Smooth muscle cell (in vitro differentiated cells): ENCODE data around the gene IL1B. TPM values are rescaled to one million over a fixed set of nuclear protein-coding genes. Genes with fewer than 3 reads are reported as not detected.

ENCODE experiments used
- DNase-seq: peaks from one replicate; lab custom pipeline; 2025; ENCODE audit not compliant: unreplicated experiment; lab: John Stamatoyannopoulos, UW
- H2AFZ ChIP-seq: fragments of 200-600 bp; sonication (generic); 2 replicates; pipeline ENCODE4 v1.6.0; 2016; ENCODE audit warnings: antibody characterized with exemption, low read depth, mild to moderate bottlenecking
- H3F3A ChIP-seq: fragments of 200-600 bp; sonication (generic); 2 replicates; pipeline ENCODE4 v1.6.0; 2017; ENCODE audit warnings: antibody characterized with exemption, low read depth
- H3K27ac ChIP-seq: fragments of 200-600 bp; sonication (generic); 2 replicates; pipeline ENCODE4 v1.5.1; 2016; ENCODE audit warnings: low read depth, mild to moderate bottlenecking
- H3K27me3 ChIP-seq: fragments of 200-600 bp; sonication (generic); 2 replicates; pipeline ENCODE4 v1.6.1; 2016; ENCODE audit warnings: low read depth, mild to moderate bottlenecking
- H3K36me3 ChIP-seq: fragments of 200-600 bp; sonication (generic); 2 replicates; pipeline ENCODE4 v1.5.1; 2016; ENCODE audit warnings: low read depth
- H3K4me1 ChIP-seq: fragments of 200-600 bp; sonication (generic); 2 replicates; pipeline ENCODE4 v1.5.1; 2016; ENCODE audit warnings: low read depth
- H3K4me2 ChIP-seq: fragments of 200-600 bp; sonication (generic); 2 replicates; pipeline ENCODE4 v1.6.0; 2016; ENCODE audit warnings: mild to moderate bottlenecking
- H3K4me3 ChIP-seq: fragments of 200-600 bp; sonication (generic); 2 replicates; pipeline ENCODE4 v1.5.1; 2016; ENCODE audit warnings: mild to moderate bottlenecking
- H3K79me2 ChIP-seq: fragments of 200-600 bp; sonication (generic); 2 replicates; pipeline ENCODE4 v1.6.0; 2016; ENCODE audit warnings: low read depth, mild to moderate bottlenecking
- H3K9ac ChIP-seq: fragments of 200-600 bp; sonication (generic); 2 replicates; pipeline ENCODE4 v1.6.0; 2016; ENCODE audit warnings: low read depth
- H3K9me3 ChIP-seq: fragments of 200-600 bp; sonication (generic); replicated peaks from 2 replicates; pipeline ENCODE4 v1.5.1; 2016; ENCODE audit warnings: low read depth
- H4K20me1 ChIP-seq: fragments of 200-600 bp; sonication (generic); 2 replicates; pipeline ENCODE4 v1.6.0; 2016; ENCODE audit warnings: low read depth
- CTCF ChIP-seq: fragments of 200-600 bp; sonication (generic); IDR thresholded peaks from 2 replicates; pipeline ENCODE4 v1.5.1; 2017; ENCODE audit warnings: borderline replicate concordance, mild to moderate bottlenecking, antibody characterized with exemption; ENCODE audit not compliant: insufficient read depth, poor library complexity, severe bottlenecking
- WGBS: methylation state at CpG from one replicate; pipeline ENCODE4 v1.1.7; 2016; ENCODE audit warnings: low lambda C conversion rate; 5-methylcytosine and 5-hydroxymethylcytosine counted together
- polyA plus RNA-seq: library from polyadenylated mRNA; unstranded; fragments of >200 nt; fragmentation: Nextera tagmentation; extraction: Ambion mirVana; gene quantifications from 2 replicates; pipeline ENCODE4 v1.2.1, GENCODE V29; 2016
- total RNA-seq: library from RNA; depleted of rRNA; stranded (reverse); fragments of >200 nt; gene quantifications from 2 replicates; pipeline ENCODE4 v1.2.3, GENCODE V29; 2014

IL1B gene
- total and polyA plus RNA-seq, 2 experiments from 2014 or later, result not detected

GRCh38 chr2:112832841-112833638 is 3.5 kb downstream of the IL1B start:
- no peak for DNase-seq
- TF ChIP-seq CTCF, result no peak
- H3K9me3 ChIP-seq, result no peaks in the 10 kb centered on the region
- no peaks in the 10 kb centered on the region for H3K36me3 ChIP-seq
- no peak overlapping the region for H3K9ac ChIP-seq
- no peak overlapping the region for H3K4me3 ChIP-seq
- no peaks in the 10 kb centered on the region for H3K4me1 ChIP-seq
- no peak overlapping the region for H2AFZ ChIP-seq
- H4K20me1 ChIP-seq, result no peaks in the 10 kb centered on the region
- no peaks in the 10 kb centered on the region for H3K27me3 ChIP-seq
- no peak overlapping the region for H3K4me2 ChIP-seq
- H3K79me2 ChIP-seq, result no peaks in the 10 kb centered on the region
- 91% methylated on average over 14 of the region's 14 CpGs for WGBS
- no peak overlapping the region for H3K27ac ChIP-seq
- H3F3A ChIP-seq, result no peaks in the 10 kb centered on the region

GRCh38 chr2:112831946-112832840 is 4.4 kb downstream of the IL1B start:
- no peak overlapping the region for H2AFZ ChIP-seq
- no peaks in the 10 kb centered on the region for H4K20me1 ChIP-seq
- no peak overlapping the region for H3K27ac ChIP-seq
- no peaks in the 10 kb centered on the region for H3K4me1 ChIP-seq
- TF ChIP-seq CTCF, result no peak
- no peaks in the 10 kb centered on the region for H3K36me3 ChIP-seq
- no peaks in the 10 kb centered on the region for H3K79me2 ChIP-seq
- no peak for DNase-seq
- no peaks in the 10 kb centered on the region for H3K27me3 ChIP-seq
- no peak overlapping the region for H3K4me2 ChIP-seq
- H3K4me3 ChIP-seq, result no peak overlapping the region
- 95% methylated on average over 15 of the region's 15 CpGs for WGBS
- no peaks in the 10 kb centered on the region for H3K9me3 ChIP-seq
- H3F3A ChIP-seq, result no peaks in the 10 kb centered on the region
- no peak overlapping the region for H3K9ac ChIP-seq

- Histone ChIP-seq H3K27ac (no peak overlapping the region), H2AFZ (no peak overlapping the region), H3K79me2 (no peaks in the 10 kb centered on the region), H3K36me3 (no peaks in the 10 kb centered on the region), H3K9ac (no peak overlapping the region), H3K27me3 (no peaks in the 10 kb centered on the region), H4K20me1 (no peaks in the 10 kb centered on the region), H3K4me2 (no peak overlapping the region), H3K9me3 (no peaks in the 10 kb centered on the region), H3K4me3 (no peak overlapping the region), H3K4me1 (no peaks in the 10 kb centered on the region), H3F3A (no peaks in the 10 kb centered on the region)
- WGBS, result 100% methylated on average over 2 of the region's 2 CpGs
- no peak for DNase-seq
- TF ChIP-seq CTCF, result no peak
These were observed 5.1 kb downstream of the IL1B start for GRCh38 chr2:112831513-112831845.
